GM11168 (cell line): ENCODE results near the gene LIMD2.

Source experiments
- in situ Hi-C: fragments of 300-500 bp; cut with MboI; formaldehyde crosslinking; loops from one replicate; pipeline ENCODE4 v1.12.0; 2022; ENCODE audit warnings: low sequenced_read_pairs; ENCODE audit not compliant: unreplicated experiment

LIMD2 gene

GRCh38 chr17:63701868-63702720, 2.2 kb upstream of the LIMD2 start:
- in situ Hi-C loops = no loop called here

DNA sequence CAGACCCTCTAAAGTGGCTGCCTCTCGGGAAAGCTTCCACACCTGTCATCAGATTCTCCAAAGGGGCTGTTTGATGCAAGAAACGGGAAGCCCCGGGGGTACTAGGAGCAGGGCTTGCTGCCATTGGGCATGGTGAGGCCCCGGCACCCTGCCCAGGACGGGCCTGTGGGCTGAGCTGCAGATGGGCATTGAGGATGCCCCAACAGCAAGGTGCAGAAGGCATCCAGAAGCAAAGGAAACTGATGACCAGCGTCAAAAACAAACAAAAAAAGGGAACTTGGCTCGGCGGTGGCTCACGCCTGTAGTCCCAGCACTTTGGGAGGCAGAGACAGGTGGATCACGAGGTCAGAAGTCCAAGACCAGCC, 1.5 kb upstream of the LIMD2 start:
- in situ Hi-C loops = no loop called here

DNA sequence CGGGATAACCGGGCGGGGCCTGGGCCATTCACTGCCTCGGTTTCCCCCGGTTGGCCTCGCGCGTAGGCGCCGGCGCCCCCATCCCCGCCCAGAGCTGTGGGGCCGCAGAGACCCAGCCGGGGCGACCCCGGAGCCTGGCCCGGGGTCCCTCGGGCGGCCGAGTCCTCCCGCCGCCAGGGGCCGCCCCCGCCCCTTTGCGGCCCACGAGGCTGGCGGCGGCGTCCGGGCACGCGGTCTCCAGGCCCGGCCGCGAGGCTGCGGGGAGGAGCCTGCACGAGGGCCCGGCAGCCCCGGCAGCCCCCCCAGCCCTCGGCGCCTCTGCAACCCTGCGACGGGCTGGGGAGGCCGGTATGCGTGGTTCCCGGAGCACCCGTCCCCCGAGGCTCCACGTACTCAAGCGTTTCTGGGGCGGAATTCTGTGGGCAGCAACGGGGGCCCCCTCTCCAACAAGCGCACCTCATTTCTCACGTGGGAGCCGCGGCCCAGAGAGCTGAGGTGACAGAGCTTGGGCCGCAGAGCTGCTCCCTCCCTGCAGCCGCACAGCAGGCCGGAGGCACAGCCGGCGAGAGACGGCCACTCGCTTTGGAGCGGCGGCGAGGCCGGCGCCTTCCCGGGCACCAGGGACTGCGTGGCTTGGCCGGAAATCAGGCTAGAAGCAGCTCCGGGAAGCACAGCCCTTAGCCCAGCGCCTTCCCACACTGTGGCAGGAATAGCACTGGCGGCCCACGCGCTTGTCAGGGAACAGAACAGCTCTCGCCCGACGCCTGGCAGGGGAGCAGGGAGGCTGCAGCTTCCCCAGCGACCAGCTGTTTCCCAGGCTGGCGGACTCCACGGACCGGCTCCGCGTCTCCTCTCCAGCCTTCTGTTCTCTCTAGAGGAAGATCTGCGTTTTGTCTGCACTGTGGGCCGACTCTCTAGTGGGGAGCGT, 867 bp upstream of the LIMD2 start:
- in situ Hi-C loops = no loop called here

GRCh38 chr17:63698886-63699637, 863 bp downstream of the LIMD2 start:
- in situ Hi-C loops = no loop called here

- in situ Hi-C loops = no loop called here
These were observed 1.5 kb downstream of the LIMD2 start for GRCh38 chr17:63698381-63698885.

DNA sequence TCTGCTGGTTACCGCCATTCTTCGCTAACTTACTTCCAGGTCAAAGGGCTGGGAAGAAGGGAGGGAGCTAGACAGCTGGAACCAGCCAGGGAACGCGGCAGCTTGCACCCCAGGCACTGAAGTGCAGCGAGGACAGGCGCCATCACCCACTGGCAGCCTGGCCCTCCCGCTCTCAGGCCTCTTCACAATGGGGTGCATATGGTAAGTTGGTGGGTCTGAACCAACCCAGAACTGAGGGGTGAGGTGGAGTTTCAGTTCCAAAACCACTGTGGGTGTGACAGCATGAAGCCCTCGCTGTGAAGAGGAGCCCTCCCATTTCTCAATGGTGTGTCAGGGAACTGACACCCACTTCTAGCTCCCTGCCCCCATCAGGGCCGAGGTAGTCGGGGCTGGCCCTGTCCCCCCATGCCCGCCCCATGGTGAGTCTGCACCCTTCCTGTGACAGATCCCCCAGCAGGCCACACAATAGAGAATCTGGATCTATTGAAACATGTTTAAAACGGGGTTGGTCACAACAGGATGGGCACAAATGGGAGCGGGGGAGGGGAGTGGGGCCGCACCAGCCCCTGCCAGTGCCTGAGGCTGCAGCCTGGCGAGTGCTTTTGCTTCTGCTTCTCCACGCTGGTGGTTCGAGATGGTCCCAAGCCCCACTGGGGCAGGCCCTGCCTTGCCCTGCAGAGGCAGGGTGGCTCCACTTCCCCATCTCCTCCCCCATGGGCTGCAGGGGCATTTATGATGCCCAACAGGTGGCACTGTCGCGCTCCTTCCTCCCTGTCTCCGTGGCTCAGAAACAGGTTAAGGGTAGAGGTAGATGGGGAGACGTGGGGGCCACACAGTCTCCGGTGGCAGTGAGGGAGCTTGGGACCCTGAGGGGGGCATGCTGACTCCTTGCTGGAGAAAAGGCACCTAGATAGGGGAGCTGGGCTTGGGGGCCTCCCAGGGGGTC, 2.3 kb downstream of the LIMD2 start:
- in situ Hi-C loops = no loop called here

GRCh38 chr17:63696381-63696961, 3.5 kb downstream of the LIMD2 start:
- in situ Hi-C loops = no loop called here

GRCh38 chr17:63695889-63696288, 4.0 kb downstream of the LIMD2 start:
- in situ Hi-C loops = no loop called here

DNA sequence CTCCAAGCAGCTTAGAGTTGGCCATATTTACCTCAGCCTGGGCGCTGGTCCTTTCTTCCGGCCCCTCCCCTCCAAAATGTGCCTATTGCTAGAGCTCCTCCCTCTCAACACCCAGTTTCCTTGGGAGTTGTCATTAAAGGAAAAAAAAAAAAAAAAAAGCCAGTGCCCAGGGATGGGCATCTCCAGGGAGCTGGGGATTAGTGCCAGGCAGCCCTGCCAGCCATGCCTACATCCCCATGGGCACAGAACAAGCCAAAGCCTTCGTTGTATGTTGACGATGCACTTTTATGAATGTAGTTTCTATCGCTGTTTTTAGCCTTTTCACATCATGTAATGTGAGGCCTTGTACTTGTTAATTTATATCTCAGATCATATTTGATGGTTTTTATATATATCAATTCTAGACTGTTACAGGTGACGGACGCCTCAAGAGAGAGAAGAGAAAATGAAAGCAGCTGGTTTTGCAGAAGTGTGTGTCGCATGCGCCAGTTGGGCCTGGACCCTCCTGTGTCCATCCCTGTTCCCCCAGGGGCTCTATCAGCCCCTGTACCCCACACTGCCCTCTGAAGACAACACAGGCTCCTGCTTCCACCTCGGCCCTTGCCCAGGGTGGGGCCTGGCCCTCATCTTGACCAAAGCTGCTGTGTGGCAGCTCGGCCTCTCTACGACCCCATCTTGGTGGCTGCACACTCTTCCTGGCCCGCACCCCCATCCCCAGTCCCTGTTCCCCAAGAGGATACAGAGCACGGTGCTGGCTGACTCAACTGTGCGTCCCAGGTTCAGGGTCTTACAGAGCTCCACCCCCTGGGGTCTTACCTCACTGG, 4.8 kb downstream of the LIMD2 start:
- in situ Hi-C loops = no loop called here

DNA sequence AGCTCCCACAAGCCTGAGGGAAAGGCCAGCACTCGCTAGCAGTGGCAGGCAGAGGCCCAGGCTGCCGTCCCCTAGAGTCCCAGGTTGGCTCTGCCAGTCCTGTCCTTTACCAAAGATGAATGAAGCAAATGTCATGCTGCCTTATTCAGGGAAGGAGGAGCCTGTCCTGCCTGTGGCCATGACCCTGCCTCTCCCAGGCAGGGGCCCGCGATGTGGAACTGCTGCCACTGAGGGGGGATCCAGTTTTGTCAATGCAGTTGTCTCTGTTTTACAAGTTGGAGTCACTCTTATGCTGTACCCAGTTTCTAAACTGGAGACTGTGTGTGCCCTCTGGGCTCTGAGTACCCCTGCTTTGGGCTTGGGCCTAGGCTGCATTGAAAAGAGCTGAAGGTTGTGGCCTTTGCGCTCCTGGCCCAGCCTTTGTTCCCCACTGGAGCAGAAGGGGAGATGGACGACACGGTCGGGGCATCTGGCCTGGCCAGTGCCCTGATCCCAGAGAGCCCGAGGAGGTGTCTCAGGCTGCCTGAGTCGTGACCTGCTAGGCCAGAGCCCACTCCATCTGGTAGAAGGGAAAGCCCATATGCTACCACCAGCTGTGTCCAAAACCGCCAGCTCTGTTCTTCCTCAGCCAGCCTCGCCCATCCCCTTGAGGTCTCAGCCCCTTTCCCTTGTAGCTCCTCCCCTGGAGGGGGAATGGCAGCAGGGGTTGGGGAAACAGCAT, 5.5 kb downstream of the LIMD2 start:
- in situ Hi-C loops = no loop called here

DNA sequence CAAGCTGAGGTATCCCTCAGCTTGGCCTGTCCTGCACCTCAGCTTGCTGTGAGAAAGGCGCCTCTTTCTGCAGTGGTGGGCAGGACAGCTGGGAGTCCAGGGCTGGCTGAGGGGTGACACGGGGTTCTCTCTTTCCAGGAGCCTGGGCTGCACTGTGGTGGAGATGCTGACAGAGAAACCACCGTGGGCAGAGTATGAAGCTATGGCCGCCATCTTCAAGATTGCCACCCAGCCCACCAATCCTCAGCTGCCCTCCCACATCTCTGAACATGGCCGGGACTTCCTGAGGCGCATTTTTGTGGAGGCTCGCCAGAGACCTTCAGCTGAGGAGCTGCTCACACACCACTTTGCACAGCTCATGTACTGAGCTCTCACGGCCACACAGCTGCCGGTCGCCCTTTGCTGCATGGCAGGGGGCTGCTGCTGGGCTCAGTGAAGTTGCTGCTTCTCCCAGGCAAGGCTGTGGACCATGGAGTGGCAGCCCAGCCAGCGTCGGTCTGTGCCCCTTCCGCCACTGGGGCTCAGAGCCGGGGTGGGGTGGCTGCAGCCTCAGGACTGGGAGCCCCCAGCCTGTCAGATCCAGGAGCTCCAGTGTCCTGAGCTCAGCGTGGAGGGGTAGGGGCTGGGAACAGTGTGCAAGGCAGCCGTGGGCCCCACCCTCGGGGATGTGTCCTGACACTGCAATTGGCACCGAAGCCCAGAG, 6.4 kb downstream of the LIMD2 start:
- in situ Hi-C loops = no loop called here

DNA sequence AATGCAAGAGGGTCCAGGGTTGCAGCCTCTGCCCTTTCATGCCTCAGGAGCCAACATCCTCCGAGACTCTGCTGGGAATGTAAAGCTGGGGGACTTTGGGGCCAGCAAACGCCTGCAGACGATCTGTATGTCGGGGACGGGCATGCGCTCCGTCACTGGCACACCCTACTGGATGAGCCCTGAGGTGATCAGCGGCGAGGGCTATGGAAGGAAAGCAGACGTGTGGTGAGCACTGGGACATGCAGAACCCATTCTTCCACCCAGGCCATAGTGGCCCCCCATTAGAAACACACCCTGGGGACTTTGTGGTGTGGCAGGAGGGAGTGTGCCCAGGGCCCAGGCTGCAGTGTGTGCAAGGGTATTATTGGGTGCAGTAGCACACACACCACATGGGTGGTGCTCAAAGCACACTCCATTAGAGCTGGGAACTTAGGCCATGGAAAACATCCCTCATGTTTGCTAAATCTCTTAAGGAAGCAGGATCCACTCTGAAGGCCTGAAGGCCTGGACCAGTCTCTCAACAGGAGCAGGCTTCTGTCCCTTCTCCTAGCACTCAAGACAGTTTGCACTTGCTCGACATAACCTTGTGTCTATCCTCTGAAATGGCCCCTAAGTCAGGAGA, 7.6 kb downstream of the LIMD2 start:
- in situ Hi-C loops = no loop called here

DNA sequence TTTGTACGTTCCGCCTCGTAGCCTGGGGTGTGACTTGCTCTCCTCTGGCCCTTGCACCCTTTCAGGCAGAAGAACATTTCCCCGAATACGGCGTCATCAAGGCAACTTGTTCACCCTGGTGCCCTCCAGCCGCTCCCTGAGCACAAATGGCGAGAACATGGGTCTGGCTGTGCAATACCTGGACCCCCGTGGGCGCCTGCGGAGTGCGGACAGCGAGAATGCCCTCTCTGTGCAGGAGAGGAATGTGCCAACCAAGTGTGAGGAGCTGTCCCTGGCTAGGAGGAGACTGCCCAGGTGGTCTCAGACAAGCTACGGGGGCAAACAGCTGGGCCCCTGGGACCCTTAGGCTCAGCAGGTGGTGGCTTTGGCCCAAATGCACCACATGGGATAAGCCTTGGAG, 10.4 kb downstream of the LIMD2 start:
- in situ Hi-C loops = no loop called here

- in situ Hi-C loops = no loop called here
These were observed 11.4 kb downstream of the LIMD2 start for GRCh38 chr17:63688396-63689020.

GRCh38 chr17:63686138-63686685, 13.7 kb downstream of the LIMD2 start:
- in situ Hi-C loops = no loop called here

DNA sequence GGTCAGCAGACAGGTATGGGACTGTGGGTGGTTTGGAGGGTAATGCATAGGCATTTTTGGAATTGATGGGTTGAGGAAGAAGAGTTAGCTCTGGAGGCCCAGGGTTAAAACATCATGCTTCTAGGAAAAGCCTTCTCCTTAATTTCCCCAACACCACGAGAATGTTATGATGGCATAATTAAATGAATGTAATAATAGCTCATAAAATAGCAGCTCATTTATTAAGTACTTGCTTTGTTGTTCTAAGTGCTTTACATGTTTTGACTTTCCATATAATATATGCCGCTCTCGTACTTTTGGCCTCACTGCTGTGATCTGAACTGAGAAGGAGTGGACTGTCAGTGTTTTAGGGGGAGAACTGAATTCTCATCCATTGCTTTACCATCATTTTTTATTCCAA, 14.3 kb downstream of the LIMD2 start:
- in situ Hi-C loops = no loop called here
